Cardiac muscle cell (in vitro differentiated cells and primary cell): ENCODE measurements around the gene CTNNA3. TPM values are rescaled to one million over a fixed set of nuclear protein-coding genes. Genes with fewer than 3 reads are reported as not detected.

Experiments
- DNase-seq, 2 donors: peaks; one replicate each; pipeline versions ENCODE4 v3.0.0 to v3.0.0-alpha.2; 2010 to 2017; ENCODE audit warnings: low read depth in 1 of 2, low spot score in 1 of 2
- H3K27ac ChIP-seq: fragments of 200-600 bp; sonication (generic); 2 replicates; pipeline ENCODE4 v1.5.1; 2016
- H3K27me3 ChIP-seq: fragments of 200-600 bp; sonication (generic); 2 replicates; pipeline ENCODE4 v1.6.0; 2016; ENCODE audit warnings: control low read depth
- H3K36me3 ChIP-seq: fragments of 200-600 bp; sonication (generic); 2 replicates; pipeline ENCODE4 v1.5.1; 2016; ENCODE audit warnings: control low read depth
- H3K4me1 ChIP-seq: fragments of 200-600 bp; sonication (generic); 2 replicates; pipeline ENCODE4 v1.8.1; 2017; ENCODE audit warnings: low read depth, mild to moderate bottlenecking, mixed run types
- H3K4me3 ChIP-seq: fragments of 200-600 bp; sonication (generic); 2 replicates; pipeline ENCODE4 v1.5.1; 2016; ENCODE audit warnings: mild to moderate bottlenecking
- H3K9me3 ChIP-seq: fragments of 200-600 bp; sonication (generic); 2 replicates; pipeline ENCODE4 v1.5.1; 2017; ENCODE audit warnings: low read depth, mild to moderate bottlenecking, control low read depth
- polyA plus RNA-seq: library from polyadenylated mRNA; unstranded; fragments of >200 nt; fragmentation: Nextera tagmentation; extraction: Ambion mirVana; gene quantifications from 2 replicates; pipeline ENCODE4 v1.2.1, GENCODE V29; 2016
- total RNA-seq: library from RNA; depleted of rRNA; stranded (reverse); fragments of >200 nt; gene quantifications from 2 replicates; pipeline ENCODE4 v1.2.3, GENCODE V29; 2016
- TF ChIP-seq, protein P1 (sequence below): IDR thresholded peaks from 2 replicates; pipeline ENCODE4 v1.5.1; 2012; ENCODE audit warnings: low read depth, mild to moderate bottlenecking, low read length

CTNNA3 gene
- total and polyA plus RNA-seq, 2 experiments from 2014 or later: 55.8 to 71.7 TPM

DNA sequence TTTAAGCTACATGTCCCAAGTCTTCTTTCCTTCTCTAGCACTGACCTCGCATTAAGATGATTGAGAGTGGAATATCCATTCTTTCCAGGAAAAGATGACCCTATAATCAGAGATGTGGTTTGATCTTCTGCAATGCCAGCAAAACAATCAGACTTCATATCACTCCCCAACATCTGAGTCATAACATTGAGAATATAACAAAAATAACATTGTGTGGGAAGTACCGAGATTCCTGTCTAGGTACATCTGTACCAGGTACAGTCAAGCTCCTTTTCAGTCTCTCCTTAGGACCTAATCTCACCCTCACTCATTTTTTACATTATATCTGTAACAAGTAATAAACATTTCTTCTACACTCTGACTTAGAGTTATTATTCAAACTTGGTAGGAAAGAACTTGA, 568.6 kb downstream of the CTNNA3 start:
- DNase-seq: no peak
- Histone ChIP-seq H3K4me1 (no peaks in the 10 kb centered on the region), H3K9me3 (no peaks in the 10 kb centered on the region), H3K36me3 (no peaks in the 10 kb centered on the region), H3K27me3 (no peaks in the 10 kb centered on the region), H3K4me3 (no peak overlapping the region), H3K27ac (no peak overlapping the region)
- TF ChIP-seq, protein P1, sequence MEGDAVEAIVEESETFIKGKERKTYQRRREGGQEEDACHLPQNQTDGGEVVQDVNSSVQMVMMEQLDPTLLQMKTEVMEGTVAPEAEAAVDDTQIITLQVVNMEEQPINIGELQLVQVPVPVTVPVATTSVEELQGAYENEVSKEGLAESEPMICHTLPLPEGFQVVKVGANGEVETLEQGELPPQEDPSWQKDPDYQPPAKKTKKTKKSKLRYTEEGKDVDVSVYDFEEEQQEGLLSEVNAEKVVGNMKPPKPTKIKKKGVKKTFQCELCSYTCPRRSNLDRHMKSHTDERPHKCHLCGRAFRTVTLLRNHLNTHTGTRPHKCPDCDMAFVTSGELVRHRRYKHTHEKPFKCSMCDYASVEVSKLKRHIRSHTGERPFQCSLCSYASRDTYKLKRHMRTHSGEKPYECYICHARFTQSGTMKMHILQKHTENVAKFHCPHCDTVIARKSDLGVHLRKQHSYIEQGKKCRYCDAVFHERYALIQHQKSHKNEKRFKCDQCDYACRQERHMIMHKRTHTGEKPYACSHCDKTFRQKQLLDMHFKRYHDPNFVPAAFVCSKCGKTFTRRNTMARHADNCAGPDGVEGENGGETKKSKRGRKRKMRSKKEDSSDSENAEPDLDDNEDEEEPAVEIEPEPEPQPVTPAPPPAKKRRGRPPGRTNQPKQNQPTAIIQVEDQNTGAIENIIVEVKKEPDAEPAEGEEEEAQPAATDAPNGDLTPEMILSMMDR: no peak

GRCh38 chr10:67119651-67120050, 576.3 kb downstream of the CTNNA3 start:
- TF ChIP-seq, protein P1: no peak
- Histone ChIP-seq H3K4me1 (no peaks in the 10 kb centered on the region), H3K9me3 (no peaks in the 10 kb centered on the region), H3K27me3 (no peaks in the 10 kb centered on the region), H3K27ac (no peak overlapping the region), H3K4me3 (no peak overlapping the region), H3K36me3 (no peaks in the 10 kb centered on the region)
- DNase-seq: no peak

DNA sequence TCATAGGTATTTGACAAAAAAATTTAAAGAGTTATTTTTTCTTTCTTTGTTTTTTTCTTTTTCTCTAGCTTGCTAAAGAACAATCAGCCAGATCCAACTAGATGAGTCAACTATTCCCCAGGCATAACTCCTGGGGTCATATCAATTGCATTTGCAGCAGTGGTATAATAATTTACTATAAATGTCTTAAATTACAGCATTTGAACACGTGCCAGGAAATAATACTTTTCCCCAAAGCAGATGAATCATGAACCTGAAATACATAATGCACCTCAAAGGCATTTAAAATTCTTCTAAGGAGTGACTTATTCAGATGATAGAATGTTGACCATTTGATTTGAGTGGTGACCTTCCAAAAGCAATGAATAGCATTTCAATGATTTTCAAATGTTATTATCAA, 580.0 kb downstream of the CTNNA3 start:
- H3K4me1 ChIP-seq: no peaks in the 10 kb centered on the region
- no peaks in the 10 kb centered on the region for H3K9me3 ChIP-seq
- H3K4me3 ChIP-seq: no peak overlapping the region
- TF ChIP-seq, protein P1: no peak
- H3K36me3 ChIP-seq: no peaks in the 10 kb centered on the region
- H3K27ac ChIP-seq: no peak overlapping the region
- no peaks in the 10 kb centered on the region for H3K27me3 ChIP-seq
- DNase-seq: no peak

GRCh38 chr10:67114945-67115344, 581.0 kb downstream of the CTNNA3 start:
- DNase-seq: no peak
- no peaks in the 10 kb centered on the region for H3K36me3 ChIP-seq
- no peaks in the 10 kb centered on the region for H3K9me3 ChIP-seq
- no peaks in the 10 kb centered on the region for H3K27me3 ChIP-seq
- H3K27ac ChIP-seq: no peak overlapping the region
- no peaks in the 10 kb centered on the region for H3K4me1 ChIP-seq
- TF ChIP-seq, protein P1: no peak
- no peak overlapping the region for H3K4me3 ChIP-seq

- Histone ChIP-seq H3K36me3 (no peaks in the 10 kb centered on the region), H3K27ac (no peak overlapping the region), H3K4me1 (no peaks in the 10 kb centered on the region), H3K27me3 (no peaks in the 10 kb centered on the region), H3K4me3 (no peak overlapping the region), H3K9me3 (no peaks in the 10 kb centered on the region)
- TF ChIP-seq, protein P1: no peak
- DNase-seq: no peak
Observed at GRCh38 chr10:67112765-67113164, 583.2 kb downstream of the CTNNA3 start.

DNA sequence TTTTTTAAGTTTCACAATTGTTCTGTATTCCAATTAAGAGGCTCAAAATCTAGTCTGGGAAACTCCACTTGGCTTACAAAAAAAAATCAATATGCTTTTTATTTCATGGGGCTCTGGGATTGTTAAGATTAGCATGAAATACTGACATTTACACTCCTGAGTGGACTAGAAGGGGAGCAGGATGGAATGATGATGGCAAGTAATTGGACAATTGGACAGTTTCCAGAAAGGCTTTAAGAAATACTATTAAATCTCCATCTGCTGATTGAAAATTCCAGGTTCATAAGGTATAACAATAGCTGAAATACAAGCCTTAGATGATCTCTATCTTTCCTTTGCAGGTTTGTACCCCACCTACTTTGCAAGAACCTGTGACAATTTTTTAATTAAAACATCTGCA, 585.7 kb downstream of the CTNNA3 start:
- TF ChIP-seq, protein P1: no peak
- Histone ChIP-seq H3K9me3 (no peaks in the 10 kb centered on the region), H3K27ac (no peak overlapping the region), H3K27me3 (no peaks in the 10 kb centered on the region), H3K36me3 (no peaks in the 10 kb centered on the region), H3K4me1 (no peaks in the 10 kb centered on the region), H3K4me3 (no peak overlapping the region)
- DNase-seq: no peak
